OCI-M2 (cell line): ENCODE measurements around the gene LRRC49.
"Not testable (repeated sequence)": the region's sequence is repeated elsewhere in the genome, so short reads cannot be mapped to it uniquely, and the experiment has no call there.

Source experiments
- DNase-seq: peaks from one replicate; lab custom pipeline; 2025; ENCODE audit not compliant: unreplicated experiment; lab: John Stamatoyannopoulos, UW

The LRRC49 gene

DNA sequence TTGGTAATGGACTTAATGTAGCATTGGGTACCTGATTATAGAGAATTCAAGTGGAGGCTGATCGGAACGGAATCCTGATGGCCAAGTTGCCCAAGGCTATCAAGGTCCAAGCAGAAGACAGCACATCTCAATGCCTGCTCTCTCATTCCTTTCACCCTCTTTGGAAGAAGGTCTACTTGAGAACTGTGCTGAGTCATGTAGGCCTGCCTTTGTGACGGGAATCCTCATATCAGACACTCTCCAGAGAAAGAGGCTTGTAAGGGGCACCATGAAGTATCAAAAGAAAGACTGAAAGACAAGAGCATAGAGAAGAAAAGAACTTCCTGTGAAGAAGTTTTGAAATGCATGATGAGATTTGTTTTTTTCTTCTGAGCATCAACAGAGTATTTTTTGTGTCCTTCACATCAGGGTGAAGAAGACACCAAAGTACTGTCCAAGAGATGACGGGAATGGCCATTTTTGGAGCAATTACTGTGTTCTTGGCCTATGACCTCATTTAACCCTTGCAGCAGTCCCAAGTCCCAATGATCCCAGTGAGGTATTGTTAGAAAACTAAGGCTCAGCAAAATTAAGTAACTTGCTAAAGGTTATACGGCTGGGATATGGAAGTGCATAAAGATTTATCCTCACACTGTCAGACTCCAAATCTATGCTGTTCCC is 25.5 kb upstream of the LRRC49 start:
- no peak for DNase-seq

DNA sequence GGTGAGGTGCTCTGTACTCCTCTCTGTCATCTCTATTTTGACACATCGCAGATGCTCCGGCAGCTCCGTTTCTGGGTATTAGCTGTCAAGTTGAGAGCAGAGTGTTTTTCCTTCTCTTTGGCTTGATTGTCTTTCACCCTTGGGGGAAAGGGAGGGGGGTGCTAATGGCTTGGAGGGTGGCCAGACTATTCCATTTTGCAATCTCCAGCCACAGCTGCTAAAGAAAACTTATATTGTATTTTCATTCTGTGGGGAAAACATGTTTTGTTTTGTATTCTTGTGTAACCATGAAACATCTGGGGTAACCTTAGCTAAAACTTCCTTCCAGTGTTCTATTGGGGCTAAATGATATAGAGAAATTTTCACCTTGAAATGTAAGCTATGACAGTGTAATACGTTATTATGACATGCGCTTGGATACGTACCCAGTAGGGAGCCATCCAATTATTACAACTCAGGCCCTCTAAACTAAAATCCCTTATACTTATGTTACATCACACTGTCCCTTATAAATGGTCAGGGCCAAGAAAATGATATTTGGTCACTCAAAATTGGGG is 24.6 kb upstream of the LRRC49 start:
- no peak for DNase-seq

DNA sequence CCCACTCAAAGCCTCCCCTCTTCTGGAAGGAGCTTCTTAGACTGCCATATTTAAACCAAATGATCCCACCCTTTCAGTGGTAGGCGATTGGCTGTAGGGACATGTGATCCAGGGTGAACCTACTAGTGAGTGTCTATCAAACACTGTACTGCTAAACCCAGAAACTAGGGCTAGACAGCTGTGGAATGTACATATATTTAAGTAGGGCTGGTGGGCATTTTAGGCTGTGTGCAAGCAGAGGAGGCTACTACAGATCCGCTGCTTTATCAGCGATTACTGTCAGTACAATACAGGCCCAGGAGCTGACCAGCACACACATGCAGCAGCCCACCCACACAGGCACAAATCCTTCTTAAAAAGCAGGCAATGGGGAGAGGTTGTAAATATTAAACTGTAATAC is 23.3 kb upstream of the LRRC49 start:
- DNase-seq: no peak

DNA sequence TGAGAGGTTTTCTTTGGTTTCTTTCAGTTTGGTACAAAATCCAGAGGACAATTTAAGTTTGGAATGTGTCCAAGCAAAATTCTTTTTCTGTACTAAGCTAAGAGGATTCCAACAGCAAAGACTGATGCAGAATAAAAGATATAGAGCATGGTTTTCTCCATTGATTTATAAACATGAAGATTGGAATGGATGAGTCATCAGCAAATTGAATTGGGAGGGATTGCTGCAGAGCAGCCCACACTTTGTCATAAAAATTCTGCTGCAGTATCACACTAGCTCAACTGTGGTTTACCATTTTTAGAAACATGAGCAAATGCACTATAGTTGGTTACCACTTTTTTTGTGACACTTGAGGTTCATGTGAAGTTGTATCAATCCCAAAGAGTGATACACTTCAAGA is 22.6 kb upstream of the LRRC49 start:
- DNase-seq: no peak

DNA sequence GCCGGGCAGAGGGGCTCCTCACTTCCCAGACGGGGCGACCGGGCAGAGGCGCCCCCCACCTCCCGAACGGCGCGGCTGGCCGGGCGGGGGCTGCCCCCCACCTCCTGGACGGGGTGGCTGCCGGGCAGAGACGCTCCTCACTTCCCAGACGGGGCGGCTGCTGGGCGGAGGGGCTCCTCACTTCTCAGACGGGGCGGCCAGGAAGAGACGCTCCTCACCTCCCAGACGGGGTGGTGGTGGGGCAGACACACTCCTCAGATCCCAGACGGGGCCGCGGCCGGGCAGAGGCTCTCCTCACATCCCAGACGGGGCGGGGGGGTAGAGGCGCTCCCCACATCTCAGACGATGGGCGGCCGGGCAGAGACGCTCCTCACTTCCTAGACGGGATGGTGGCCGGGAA is 21.1 kb upstream of the LRRC49 start:
- DNase-seq: not testable (repeated sequence)

DNA sequence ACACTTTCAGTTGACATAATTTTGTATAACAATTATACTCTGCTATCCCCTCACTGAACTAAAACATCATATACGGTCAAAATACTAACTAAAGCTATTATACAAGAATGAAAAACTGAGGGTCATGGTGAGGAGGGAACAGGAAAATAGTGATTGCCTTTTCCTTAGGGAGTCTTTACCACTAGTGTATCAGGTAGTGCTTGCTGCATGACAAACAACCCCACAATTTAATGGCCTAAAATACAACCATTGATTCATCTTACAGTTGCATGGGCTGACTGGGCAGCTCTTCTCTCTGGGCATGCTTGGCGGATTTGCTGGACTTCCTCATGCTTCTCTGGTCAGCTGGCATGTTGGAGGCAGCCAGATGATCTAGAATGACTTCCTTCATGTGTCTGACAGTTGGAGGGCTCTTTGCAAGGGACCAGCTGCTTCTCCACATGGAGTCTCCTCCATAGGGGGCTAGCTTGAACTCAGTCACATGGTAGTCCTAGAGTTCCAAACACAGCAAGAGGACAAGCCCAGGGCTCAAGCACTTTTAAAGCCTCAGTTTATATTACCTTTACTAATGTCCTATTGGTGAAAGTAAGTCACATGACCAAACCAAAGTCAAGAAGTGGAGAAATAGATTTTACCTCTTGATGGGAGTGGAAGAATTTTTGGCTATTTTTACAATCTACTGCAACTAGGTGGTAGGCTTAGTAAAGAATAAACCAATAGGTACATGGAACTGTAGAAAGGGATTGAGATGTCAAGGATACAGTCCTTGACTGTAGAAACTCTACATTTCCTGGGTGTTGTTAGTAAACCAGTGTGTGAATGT is 19.2 kb upstream of the LRRC49 start:
- DNase-seq: no peak

DNA sequence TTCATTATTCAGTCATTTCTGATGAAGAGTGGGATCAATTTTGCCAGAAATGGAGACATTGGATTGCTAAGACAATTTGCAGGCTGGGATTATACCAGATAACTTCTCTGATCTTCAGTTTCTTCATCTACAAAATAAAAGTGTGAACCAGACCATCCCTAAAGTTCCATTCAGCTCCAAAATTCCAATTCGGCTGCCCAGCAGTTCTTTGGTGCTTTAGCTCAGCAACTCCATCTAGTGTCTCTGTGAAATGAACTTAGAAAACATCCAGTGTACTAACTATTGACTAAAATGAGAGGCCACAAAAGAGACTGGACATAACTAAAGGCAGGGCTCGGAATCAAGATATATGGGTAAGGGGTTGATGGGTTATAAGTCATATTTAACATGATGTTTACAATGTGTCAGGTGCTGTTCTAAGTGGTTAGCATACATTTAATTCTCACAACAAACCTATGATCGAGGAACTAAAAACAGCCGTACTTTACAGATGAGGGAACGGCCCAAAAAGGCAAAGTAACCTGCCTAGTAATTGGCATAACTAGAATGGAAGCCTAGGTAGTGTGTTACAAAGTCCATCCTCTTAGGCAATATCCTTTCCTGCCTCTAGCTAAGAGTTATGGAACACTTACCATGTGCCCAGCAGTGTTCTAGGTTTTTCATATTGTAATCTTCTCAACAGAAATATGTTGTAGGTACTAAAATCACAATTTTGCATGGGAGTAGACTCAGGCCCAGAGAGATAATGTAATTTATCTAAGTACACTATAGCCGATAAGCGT is 17.4 kb upstream of the LRRC49 start:
- DNase-seq: no peak

DNA sequence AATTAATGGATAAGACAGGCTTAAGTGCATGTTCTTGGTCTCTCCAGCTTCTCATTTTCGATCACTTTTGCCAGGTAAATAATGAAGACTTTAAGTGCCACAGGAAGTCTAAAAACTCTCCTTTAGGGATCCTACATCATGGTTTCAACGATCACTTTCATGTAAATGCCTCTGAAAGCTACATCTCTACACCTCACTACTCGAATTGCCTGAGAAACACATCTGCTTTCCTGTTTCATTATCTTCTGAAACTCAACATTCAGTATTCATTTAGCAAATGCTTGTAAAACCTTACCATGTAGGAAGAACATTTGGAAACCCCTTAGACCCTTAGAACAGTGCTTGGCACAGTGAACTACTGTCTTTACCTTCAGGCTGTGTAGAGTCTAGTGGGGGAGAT is 16.6 kb upstream of the LRRC49 start:
- DNase-seq: no peak

DNA sequence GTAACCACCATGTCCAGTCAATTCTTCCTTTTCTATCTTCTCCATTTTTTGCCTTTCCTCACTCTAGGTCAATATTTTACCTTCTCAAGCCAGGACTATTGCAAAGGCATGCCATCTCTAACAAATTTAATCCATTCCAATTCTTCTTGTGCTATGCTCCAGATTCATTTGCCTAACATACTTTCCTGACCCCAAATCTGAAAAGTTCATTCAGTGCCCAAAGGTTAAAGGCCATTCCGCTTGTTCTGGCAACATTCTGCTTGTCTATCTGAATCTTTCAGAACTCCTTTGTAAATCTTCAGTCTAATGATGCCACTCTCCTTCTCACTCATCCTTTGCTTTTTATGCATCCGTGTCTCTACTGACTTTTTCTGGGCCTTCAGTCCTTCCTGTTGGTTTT is 15.9 kb upstream of the LRRC49 start:
- no peak for DNase-seq

DNA sequence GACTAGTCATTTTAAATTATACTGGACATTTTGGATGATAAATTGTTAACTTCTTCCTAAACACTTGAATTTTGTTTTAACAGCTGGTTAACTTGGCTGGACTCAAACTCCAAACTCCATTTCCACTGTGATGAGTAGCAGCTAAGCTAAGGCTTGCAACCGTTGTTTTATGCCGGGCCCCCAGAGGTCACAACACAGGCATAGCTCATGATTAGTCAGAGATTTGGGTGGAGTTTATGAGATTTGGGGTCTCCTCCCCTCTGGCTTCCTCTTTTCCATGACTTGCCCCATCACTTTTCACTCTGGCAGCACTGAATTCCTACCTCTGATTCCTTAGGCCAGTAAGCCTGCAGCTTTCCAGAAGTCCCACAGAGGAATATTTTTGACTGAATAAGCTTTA is 13.2 kb upstream of the LRRC49 start:
- DNase-seq: no peak

DNA sequence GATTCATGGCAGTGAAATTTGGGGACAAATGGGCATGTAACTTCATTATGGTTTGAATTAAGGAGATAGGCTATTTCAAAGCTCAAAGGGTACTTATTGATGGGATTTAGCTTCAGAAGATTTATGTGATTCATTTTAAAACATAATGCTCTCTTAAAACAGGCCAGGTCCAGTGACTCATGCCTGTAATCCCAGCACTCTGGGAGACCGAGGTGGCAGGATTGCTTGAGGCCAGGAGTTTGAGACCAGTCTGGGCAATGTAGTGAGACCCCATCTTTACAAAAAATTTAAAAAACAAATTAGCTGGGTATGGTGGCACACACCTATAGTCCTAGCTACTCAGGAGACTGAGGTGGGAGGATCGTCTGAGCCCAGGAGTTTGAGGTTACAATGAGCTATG is 11.8 kb upstream of the LRRC49 start:
- DNase-seq: no peak

DNA sequence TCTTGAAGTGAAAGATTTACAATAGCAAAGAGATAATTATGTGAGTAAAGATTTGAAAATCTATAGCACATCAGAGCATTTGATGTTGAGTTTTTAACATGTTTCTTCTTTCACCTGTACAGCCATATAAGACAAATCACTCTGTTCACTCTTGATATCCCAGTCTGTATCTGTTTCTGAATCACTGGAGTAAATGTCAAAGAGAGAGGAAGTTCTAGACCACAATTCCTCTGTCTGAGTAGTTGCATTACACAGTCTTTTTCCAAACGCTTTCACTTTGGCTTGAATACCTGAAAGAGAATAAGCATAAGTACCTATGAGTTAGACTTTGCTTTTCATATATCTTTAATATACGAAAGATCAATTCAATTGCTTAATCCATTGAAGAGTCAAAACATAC is 10.3 kb upstream of the LRRC49 start:
- DNase-seq: no peak

DNA sequence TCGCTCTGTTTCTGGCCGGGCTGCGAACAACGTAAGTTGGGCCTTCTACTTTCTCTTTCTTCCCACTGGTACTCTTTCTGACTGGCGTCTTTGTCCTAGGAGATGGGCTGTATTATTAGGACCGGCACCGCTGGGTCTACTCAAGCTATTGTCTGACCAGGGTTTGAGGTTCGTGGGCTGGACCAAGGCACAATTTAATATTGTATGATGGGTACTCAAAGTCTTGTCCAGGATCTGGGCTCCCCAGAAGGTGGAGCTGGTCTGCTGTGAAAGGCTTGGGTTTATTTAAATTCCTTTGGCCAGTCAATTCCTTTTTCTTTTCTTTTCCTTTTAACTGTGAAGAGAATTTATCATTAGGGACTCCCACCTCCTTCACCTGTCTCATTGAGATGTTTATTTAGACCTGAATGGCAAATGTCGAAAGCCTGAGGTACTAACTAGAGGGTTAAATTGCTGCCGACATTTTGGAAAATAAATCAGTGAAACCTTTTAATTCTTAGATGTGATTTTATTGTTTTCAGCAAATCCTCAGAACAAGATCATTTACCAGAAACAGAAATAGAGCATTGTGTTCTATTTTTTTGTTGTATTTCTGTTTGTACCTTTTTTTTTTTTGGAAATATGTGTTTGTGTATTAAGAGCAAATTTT is 410 bp downstream of the LRRC49 start:
- DNase-seq: no peak

DNA sequence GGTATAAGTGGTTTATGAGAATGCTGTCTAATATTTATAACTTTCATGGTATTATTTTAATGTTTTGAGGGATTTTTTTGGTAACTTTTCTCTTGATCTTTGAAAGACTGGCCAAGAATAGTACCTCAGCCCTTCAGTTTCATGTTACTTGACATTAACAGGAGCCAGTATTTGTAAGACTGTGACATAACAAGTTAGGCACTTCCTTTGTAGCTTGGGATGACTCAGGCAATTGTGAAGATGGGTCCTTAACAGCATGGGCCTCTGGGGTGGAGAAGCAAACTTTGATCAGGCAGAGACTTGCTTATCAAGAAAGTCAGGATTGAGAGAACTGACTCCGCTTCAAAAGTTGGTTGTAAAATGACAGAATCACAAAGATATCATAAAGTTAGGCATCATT is 9.5 kb downstream of the LRRC49 start:
- no peak for DNase-seq

DNA sequence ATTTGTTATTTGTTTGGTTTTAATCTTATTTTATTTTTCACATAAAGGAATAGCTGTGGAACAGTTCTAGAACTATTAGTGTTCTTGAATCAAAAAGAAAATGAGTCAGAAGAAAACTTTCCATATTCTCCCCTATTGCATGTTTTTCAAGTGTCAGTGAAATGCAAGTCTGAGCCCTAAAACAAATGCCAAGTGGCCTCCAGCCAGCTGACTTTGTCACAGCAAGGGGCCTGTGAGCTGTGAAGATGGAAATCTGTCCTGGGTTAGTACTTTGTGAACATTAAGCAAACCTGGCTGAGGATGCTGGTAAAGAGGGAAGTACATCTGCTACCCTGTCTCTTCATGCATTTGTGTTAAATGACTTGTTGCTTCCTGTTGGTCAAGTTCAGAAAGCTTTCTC is 14.2 kb downstream of the LRRC49 start:
- DNase-seq: no peak

DNA sequence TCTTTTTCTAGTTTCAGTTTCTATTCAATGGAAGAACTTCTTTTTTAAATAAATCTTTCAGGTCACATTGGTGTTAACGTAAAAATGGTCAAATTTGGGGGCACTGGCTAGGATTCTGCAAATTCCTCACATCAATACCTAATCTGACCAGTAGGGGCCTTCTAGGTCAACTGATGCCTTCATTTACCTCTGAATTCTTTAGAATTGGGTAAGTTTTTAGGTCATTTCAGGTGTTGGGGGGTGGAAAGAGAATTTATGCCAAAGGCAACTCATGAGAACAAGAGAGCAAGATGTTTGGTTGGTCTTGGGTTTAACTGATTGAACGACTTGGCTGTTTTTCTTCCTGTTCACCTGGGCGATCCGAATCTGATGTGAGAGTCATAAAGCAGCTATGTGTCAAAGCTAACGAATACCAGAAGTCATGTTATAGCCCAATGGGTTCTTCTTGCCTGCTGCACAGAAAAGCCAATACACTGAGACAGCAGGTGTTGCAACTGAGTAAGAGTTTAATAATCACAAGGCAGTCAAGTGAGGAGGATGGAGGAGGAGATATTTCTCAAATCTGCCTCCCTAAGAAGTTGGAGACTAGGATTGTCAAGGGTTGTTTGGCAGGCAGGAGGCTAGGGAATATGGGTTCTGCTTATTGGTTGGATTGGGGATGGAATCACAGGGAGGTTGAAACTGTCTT is 15.3 kb downstream of the LRRC49 start:
- no peak for DNase-seq

DNA sequence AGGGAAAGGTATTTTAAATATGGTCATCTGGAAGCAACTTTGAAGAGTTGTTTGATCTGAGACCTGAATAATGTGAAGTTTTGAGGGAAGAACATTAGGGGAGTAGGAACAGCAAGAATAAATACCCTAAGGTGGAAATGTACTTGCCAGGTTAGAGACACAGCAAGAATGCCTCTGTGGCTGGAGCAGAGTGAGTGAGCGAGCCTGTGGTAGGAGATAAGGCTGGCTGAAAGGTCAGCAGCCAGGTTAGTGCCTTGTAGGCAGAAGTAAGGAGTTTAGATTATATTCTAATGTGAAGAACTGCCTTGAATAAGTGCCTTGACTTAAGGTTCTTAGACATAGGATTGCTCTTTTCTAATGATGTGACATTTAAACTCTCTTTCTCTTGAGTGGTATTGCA is 18.3 kb downstream of the LRRC49 start:
- DNase-seq: no peak

DNA sequence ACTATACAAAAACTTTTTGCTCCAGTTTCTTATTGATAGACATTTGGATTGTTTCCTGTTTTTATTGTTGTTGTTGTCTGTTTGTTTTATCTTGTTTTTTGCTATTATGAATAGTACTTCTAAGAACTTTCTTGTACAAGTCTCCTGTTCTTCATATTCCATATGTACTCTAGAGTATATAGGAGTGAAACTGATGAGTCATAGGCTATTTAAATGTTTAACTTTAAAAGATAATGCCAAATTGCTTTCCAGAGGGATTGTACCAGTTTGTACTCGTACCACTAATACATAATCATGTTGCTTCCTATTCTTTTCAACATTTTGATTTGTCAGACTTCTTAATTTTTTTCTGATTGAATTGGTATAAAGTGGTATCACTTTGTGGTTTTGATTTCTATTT is 19.6 kb downstream of the LRRC49 start:
- no peak for DNase-seq

DNA sequence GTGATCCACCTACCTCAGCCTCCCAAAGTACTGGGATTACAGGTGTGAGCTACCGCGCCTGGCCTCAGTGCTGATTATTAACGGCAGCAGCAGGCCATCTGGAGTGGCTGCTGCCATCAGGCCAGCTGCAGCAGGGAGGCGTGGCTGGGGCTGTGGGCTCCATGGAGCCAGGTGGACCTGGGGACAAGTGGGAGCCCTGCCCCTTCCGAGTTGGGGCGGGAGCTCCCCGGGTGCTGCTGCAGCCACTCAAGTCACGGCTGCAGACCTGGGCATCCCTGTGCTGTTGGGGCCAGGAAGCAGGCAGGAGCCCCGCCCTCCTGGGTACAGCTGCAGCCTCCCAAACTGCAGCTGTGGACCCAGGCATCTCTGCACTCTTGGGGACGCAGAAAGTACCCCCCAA is 23.9 kb downstream of the LRRC49 start:
- no peak for DNase-seq

DNA sequence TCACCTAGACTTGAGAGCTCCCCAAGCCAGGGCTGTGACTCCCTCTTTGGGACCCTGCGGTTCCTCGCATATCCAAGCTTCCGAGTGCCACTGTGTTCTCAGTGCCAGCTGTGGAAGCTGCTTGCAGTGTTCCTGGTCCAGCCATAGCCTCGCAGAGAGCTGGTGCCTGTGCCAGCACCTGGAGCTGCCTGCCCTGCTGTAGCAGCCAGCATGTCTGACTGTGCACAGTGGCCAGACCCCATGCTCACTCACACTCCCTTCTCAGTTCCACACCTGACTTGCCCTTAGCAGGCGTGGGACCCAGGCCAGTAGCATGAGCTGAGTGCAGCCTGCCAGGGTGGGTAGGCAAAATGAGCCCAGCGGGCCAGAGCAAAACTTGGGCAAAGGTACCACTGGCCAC is 25.3 kb downstream of the LRRC49 start:
- no peak for DNase-seq
